CD4-positive, alpha-beta T cell treated with Interleukin-17A for 4 hours (primary cell): Measurements from ENCODE around the gene S100A14.
A peak's percentile ranks its signal among the peaks of the same experiment; 100 is the strongest.
"Not testable (repeated sequence)": the region's sequence is repeated elsewhere in the genome, so short reads cannot be mapped to it uniquely, and the experiment has no call there.

Experiments used
- DNase-seq: peaks from one replicate; pipeline ENCODE4 v3.0.0-alpha.2; 2020; ENCODE audit warnings: mixed read lengths

Gene S100A14

GRCh38 chr1:153583976-153584375 is 32.1 kb downstream of the S100A14 start:
- DNase-seq = no peak

GRCh38 chr1:153583514-153583913 is 32.6 kb downstream of the S100A14 start:
- not testable (repeated sequence) for DNase-seq

DNA sequence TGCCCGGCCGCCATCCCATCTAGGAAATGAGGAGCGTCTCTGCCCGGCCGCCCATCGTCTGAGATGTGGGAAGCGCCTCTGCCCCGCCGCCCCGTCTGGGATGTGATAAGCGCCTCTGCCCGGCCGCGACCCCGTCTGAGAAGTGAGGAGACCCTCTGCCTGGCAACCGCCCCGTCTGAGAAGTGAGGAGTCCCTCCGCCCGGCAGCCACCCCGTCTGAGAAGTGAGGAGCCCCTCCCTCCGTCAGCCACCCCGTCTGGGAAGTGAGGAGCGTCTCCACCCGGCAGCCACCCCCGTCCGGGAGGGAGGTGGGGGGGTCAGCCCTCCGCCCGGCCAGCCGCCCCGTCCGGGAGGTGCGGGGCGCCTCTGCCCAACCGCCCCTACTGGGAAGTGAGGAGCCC is 33.3 kb downstream of the S100A14 start:
- DNase-seq = not testable (repeated sequence)

DNA sequence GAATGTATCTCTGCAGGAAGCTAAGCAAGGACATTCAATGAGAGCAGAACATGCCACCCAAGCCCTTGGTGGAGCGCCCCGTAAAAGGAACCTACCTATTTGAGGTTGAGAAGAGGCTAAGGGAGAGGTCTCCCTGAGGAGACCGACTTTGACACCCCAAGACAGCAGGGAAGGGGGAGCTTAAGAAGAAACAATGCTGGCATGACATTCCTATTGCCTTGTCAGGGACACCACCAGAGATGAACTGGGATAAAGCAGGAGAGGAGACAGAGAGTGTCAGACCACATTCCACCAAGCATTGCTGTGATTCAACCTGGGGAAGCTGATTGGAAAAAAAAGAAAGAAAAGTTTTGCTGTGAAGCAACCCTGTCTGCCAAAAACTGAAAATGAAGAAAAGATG is 37.2 kb downstream of the S100A14 start:
- DNase-seq = no peak

GRCh38 chr1:153578490-153578889 is 37.6 kb downstream of the S100A14 start:
- no peak for DNase-seq

DNA sequence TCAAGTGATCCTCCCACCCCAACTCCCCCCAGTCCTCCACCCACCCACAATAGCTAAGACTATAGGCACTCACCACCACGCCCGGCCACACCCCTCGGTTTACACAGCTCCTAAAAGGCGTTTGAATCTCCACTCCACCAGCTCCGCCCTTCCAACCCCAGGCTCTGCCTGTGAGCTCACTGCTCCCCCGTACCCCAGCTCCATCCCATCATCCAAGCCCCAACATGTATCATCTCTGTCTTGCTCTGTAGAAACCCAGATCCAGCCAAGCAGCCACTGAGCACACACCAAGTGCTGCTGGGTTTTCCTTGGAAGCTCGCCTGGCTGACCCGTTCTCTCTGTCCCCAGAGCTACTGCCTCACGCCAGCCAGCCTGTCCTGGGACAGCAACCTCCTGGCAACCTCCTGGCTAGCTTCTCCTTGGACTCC is 38.5 kb downstream of the S100A14 start:
- no peak for DNase-seq

DNA sequence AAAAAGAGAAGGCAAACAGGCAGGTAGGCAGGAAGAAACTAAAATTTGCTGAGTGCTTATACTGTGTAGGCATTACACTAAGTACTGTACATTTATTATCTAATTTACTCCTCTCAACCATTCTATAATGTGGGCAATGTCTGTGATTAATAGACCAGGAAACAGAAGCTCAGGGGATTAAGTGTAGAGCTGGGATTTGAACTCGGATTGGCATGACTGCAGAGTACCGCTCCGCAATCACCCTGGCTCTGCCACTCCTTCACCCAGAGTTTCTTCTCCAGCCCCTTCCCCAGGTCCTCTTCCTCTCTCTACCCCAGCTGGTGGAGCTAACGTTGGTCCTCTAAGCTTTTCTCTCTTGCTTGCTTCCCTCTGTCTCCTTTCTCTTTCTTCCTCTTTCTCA is 39.0 kb downstream of the S100A14 start:
- DNase-seq = no peak

DNA sequence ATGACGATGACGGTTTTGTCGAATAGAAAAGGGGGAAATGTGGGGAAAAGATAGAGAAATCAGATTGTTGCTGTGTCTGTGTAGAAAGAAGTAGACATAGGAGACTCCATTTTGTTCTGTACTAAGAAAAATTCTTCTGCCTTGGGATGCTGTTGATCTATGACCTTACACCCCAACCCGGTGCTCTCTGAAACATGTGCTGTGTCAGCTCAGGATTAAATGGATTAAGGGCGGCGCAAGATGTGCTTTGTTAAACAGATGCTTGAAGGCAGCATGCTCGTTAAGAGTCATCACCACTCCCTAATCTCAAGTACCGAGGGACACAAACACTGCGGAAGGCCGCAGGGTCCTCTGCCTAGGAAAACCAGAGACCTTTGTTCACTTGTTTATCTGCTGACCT is 40.6 kb downstream of the S100A14 start:
- not testable (repeated sequence) for DNase-seq

DNA sequence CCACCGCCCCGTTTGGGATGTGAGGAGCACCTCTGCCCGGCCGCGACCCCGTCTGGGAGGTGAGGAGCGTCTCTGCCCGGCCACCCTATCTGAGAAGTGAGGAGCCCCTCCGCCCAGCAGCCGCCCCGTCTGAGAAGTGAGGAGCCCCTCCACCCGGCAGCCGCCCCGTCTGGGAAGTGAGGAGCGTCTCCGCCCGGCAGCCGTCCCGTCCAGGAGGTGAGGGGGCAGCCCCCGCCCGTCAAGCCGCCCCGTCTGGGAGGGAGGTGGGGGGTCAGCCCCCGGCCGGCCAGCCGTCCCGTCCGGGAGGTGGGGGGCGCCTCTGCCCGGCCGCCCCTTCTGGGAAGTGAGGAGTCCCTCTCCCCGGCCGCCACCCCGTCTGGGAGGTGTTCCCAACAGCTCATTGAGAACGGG is 41.0 kb downstream of the S100A14 start:
- DNase-seq = not testable (repeated sequence)

DNA sequence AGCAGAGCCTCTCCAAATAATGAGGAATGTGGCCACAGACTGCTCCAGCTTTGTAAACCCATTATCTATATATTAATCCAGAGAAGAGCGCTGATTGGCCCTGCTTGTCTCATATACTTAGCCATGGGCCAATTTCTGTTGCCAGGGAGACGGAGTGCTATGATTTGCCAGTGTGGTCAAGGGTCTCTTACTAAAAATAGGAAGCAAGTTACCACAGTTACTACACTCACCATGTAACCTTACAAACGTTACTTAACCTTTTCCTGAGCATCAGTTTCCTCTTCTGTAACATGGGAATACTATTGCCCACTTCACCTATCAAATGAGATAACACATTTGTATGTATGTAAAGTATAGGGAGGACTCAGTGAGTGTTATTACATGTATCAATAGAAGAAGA is 42.8 kb downstream of the S100A14 start:
- DNase-seq = no peak

GRCh38 chr1:153572569-153573015 is 43.5 kb downstream of the S100A14 start:
- DNase-seq = peak; percentile 62

DNA sequence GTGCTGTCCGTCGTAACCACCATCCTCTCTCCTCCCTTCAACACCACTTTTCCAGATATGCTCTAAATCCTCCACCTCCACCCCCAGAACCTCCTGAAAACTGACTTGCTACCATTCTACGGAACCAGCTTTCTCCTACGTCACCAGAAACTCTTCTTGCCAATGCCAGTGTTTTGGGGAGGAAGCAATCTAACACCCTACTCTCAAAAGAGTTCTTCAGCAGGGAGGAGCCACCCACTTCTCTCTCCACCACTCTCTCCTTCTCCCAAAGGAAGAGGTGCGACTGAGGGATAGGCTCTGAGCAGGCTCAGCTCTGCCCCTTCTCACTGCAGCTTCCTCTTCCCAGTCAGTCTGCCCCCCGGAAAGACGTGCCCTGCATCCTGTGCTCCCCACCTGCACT is 44.4 kb downstream of the S100A14 start:
- DNase-seq = no peak

- DNase-seq = no peak
These were observed 45.3 kb downstream of the S100A14 start for GRCh38 chr1:153570874-153571273.

- DNase-seq = no peak
These were observed 46.7 kb downstream of the S100A14 start for GRCh38 chr1:153569465-153569864.

- DNase-seq = peak; percentile 88
These were observed 47.6 kb downstream of the S100A14 start for GRCh38 chr1:153568367-153569099.

- peak; percentile 34 for DNase-seq
These were observed 48.3 kb downstream of the S100A14 start for GRCh38 chr1:153567621-153568366.

GRCh38 chr1:153566414-153567371 is 49.4 kb downstream of the S100A14 start:
- peak; percentile 94 for DNase-seq

DNA sequence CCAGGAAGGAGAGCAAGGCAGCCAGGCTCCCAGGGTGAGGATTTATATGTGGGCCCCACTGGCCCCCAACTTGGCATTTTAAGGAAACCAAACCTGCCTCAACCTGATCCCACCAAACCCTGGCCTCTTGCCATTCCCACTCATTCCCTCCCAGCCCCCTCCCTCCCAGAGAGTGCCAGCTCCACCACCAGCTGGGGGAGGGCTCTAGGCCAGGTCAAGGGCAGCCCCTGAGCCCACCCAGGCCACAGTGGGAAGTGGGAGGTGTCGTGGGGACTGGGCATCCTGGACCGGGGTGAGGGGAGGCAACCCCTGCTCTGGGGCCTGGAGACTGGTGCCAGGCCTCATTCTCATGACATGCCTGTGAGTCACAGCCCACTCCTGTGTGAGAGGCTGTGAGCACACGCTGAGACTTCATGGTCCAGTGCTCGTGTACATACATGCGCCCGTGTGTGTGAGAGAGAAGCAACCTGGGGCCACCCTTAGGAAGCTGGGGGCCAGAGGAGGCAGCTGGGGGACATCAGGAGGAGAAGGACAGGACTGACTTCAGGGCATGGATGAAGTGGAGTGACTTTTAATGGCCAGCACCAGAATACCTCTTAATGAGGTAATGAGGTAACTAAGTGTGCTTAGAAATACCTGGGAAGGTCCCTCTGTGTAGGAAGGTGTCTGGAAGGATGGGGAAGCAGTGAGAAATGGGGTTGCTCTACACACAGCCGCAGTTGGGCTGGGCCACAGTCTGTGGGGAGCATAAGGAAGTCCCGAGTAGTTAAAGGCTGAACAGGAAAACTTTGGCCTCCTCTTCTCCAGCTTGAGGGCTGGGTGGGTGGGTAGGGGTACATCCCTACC is 50.4 kb downstream of the S100A14 start, which contains the start of gene S100A2:
TSS of gene S100A2 (minus strand) at position 316 of the 846 bp plus-strand sequence. CDS start 1,967 bp downstream, outside the sequence.
- DNase-seq = peak; percentile 71
